Measurements from ENCODE around the gene RAB11FIP4.

GRCh38 chr17:31400481-31400950, 9.0 kb downstream of the RAB11FIP4 start:
- TF ChIP-seq POLR2A (IDR thresholded peaks at IDR 0.05): no peak
- TF ChIP-seq CTCF (IDR thresholded peaks at IDR 0.05): no peak
- no peak for TF ChIP-seq EP300 (IDR thresholded peaks at IDR 0.05)
- no peak for TF ChIP-seq POLR2AphosphoS5 (IDR thresholded peaks at IDR 0.05)

All from stomach (tissue), 4 donors.